HG02970 (cell line): ENCODE data around the gene SCGB1A1.

Experiments
- ATAC-seq: cut with Tn5 transposase; IDR thresholded peaks from one replicate; pipeline ENCODE4 v1.9.1; 2021; ENCODE audit warnings: mild to moderate bottlenecking, moderate library complexity, moderate number of reproducible peaks; ENCODE audit not compliant: unreplicated experiment, low FRiP score

SCGB1A1 gene

DNA sequence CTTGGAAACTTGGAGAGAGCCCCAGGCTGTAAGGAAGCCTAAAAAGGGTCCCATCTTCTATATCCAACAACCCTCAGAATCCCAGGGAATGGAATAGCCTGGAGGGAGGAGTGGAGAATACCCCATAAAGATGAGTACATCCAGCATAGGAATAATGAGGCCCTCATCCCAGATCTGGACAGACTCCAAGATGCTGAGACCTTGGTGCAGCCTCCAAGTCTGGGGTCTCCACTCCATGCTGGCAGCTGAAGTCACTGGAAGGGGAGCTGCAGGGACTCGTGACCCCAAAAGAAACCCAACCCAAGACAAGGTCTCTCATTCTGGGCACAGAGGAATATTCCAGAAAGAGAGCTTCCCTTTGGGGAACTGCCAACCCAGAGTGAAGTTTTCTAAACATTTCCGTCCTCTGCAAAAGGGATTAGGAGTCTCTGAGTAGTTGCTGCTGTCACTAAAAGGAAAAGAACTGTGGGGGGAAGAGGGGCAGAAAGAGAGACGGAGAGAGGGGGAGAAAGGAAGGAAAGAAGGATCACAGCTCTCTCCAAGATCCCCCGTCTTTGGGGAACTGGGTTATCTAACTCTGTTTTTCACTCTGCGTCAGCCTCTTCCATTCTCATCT, 589 bp downstream of the SCGB1A1 start:
- ATAC-seq, result no peak

GRCh38 chr11:62419943-62420342, 1.1 kb downstream of the SCGB1A1 start:
- ATAC-seq, result no peak

DNA sequence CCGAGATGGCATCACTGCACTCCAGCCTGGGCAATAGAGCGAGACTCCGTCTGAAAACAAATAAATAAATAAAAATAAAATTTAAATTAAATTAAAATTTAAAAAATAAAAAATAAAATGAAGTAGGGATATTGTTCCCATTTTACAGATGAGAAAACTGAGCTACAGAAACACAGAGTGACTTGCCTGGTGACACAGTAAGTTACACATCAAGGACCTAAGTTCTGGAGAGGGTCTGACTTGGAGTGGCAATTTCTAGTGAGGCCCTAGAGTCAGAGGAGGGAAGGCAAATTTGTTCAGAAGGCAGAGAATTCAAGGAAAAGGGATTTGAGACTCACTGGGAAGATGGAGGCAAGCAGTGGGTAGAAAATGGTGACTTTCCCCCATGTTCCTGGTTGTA, 2.0 kb downstream of the SCGB1A1 start:
- no peak for ATAC-seq

DNA sequence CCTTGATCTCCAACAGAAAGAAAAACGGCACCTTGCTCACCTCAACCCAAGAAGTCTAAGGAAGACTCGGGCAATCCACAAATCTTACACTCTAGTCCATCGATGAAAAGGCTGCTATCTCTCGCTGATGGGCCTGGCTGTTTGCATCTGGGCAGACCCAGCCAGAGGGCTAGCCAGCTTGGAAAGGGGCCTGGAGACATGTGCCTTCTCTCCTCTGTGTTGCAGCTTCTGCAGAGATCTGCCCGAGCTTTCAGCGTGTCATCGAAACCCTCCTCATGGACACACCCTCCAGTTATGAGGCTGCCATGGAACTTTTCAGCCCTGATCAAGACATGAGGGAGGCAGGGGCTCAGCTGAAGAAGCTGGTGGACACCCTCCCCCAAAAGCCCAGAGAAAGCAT, 3.2 kb downstream of the SCGB1A1 start:
- no peak for ATAC-seq

GRCh38 chr11:62423012-62423411, 4.2 kb downstream of the SCGB1A1 start:
- ATAC-seq, result no peak

DNA sequence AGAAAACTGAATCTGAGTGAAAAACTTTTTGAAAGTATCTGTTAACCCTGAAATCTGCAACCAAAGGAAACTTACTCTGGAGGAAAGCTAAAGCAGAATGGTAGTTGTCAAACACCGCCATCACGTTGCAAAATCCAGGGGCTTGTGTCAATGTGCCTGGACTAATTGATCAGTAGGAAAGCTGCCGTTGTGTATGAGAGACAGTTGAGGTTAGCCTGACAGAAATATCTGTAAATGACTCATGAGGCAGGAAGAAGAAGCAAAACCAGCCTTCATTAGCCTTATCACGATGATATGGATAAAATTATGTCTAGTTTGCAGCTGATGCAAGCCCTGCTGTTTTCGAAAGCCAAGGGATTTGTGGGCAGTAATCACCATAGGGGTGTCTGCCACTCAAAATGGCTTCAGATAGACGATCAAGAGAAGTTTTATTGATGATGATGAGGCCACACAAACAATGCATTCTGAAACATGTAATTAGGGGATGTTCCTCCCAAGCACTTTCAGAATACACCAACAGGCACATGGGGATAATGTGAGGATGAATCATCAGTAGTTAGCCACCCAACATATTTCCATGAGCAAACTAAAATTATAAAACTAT, 8.9 kb downstream of the SCGB1A1 start:
- ATAC-seq, result no peak

DNA sequence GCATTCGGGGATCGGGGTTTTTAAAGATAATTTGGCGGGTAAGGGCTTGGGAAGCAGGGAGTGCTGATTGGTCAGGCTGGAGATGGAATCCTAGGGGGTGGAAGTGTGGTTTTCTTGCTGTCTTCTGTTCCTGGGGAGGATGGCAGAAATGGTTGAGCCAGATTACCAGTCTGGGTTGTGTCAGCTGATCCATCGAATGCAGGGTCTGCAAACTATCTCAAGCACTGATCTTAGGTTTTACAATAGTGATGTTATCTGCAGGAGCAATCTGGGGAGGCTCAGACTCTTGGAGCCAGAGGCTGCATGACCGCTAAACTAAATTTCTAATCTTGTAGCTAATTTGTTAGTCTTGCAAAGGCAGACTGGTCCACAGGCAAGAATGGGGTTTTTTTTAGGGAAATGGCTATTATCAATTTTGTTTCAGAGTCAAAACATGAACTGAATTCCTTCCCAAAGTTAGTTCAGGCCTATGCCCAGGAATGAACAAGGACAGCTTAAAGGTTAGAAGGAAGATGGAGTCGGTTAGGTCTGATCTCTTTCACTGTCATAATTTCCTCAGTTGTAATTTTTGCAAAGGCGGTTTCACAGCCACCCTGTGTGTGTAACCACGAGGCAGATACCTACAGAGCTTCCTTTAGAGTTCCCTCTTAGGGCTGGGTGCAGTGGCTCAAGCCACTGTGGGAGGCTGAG, 10.2 kb downstream of the SCGB1A1 start:
- ATAC-seq, result no peak

GRCh38 chr11:62430425-62430824, 11.6 kb downstream of the SCGB1A1 start:
- ATAC-seq, result no peak

- no peak for ATAC-seq
These were observed 12.5 kb downstream of the SCGB1A1 start for GRCh38 chr11:62431171-62431901.

DNA sequence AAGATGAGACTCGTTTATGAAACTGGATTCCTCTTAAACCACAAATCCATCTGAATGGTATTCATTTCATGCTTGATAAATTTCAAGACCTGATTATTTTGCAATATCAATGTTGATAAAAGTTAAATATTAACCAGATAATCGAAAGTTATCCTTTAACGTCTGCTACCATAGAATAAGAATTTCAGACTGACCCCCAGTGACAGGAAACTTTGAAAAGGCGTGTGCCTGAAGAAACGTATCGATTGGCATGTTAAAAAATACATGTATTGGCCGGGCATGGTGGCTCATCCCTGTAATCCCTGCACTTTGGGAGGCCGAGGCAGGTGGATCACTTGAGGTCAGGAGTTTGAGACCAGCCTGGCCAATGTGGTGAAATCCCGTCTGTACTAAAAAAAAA, 13.9 kb downstream of the SCGB1A1 start:
- no peak for ATAC-seq

DNA sequence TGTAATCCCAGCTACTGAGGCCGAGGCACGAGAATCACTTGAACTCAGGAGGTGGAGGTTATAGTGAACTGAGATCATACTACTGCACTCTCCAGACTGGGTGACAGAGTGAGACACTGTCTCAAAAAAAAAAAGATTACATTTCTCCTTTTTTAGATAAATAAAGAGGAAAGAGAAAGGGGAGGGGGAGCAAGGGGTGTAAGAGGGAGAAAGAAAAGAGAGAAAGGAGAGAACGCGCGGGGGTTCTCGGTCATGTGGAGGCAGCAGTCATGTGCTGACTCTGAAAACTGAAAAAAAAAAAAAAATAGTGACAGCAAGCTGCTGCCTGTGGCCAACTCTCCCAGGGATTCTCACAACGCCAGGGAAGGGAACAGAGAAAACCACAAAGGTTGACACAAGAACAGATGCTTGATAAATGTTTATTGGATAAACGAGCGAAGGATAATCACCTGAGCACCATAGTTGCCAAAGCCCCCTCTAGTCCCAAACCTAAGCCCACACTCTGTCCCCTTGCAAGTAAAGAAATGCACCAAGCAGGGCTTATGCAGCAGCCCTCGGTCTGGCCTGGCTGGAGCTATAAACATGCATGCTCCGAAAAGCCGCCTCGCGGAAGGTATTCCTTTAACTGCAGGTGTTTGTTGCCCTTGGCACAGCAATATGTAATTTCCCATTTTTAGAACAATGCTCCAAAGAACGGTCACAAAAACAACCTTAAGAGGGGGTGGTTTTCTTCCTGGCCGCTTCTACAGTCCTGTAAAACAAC, 14.5 kb downstream of the SCGB1A1 start:
- no peak for ATAC-seq

- ATAC-seq, result no peak
These were observed 15.1 kb downstream of the SCGB1A1 start for GRCh38 chr11:62433904-62434276.

DNA sequence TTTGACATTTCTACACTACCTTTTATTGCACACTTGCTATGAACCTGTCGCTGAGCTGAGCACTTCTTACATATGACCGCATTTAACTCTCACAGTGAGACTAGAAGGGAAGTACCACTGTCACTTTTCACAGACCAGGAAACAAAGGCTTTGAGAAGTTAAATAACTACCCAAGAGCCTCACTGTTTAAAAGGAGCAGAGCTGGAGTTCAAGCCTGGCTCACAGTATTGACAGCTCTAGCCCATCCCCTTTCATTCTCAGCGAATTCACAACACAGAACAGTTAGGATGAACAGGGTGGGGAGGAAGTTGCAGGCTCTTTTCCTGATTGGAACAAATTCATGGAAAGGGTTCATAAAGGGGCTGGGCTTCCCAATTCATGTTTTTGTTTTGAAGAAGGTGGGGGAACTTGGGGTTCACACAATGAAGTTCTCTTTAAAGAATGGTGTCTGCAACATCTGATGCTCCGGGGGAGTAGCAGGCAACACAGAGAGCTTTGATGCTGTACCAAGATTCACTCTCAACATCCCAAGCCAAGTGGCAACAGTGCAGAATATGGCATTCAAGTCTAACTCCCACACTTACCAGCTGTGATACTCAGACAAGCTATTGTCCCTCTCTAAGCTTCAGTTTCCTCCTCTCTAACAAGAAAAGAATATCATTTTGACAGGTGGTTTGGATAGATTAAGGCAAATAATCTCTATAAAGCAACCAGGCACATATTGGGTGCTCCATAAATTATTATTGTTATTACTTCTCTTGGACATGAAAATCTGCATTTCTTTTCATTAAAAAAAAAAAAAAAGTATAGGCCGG, 17.2 kb downstream of the SCGB1A1 start:
- no peak for ATAC-seq

DNA sequence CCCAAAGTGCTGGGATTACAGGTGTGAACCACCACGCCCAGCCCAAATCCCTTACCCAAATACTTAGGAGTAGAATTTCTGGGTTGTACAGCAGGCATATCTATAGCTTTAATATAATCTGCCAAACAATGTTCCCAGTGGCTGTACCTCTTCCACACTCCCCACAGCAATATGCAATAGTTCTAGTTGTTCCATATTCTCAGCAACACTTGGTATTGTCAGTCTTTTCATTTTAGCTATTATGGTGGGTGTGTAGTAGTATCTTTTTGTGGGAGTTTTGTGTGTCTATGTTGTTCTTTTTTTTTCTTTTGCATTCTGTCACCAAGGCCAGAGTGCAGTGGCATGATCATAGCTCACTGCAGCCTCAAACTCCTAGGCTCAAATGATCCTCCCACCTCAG, 18.8 kb downstream of the SCGB1A1 start:
- no peak for ATAC-seq

- ATAC-seq, result no peak
These were observed 19.8 kb downstream of the SCGB1A1 start for GRCh38 chr11:62438641-62439040.

GRCh38 chr11:62439785-62440602, 21.2 kb downstream of the SCGB1A1 start:
- no peak for ATAC-seq

DNA sequence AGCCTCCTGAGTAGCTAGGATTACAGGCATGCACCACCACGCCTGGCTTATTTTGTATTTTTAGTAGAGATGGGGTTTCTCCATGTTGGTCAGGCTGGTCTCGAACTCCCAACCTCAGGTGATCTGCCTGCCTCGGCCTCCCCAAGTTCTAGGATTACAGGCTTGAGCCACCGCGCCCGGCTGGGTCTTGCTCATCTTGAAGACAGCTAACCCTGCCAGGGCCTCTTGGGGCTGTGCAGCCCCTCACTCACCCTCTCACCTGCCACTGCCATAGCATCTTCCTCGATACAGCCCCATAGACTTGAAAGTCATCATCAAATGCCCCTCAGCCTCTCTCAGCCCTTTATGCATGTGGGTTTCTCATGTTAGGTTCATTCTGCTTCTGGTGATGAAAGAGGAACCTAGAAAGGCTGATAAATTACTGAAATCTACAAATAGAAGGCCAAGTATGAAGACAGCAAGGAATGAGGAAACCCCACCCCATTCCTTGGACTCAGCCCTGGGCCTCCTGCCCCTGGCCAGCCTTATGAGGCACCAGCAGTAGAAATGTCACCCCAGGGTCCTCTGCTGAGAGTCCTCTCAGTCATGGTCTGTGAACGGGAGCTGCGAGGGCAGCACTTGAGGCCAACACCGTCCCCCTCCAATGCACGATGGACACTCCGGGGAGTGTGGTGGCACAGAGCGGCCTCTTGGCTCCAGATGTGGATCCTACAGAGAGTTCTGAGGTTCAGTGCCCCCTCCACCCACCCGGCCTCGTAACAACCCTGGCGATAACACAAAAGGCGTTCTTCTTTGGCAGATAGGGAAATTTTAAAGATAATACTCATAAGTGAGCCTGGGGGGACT, 24.8 kb downstream of the SCGB1A1 start:
- ATAC-seq, result no peak

GRCh38 chr11:62444236-62444833, 25.5 kb downstream of the SCGB1A1 start:
- ATAC-seq, result no peak
